Right lobe of liver (tissue), 6 donors: Measurements from ENCODE around the gene NR1I2. TPM values are rescaled to one million over a fixed set of nuclear protein-coding genes. Genes with fewer than 3 reads are reported as not detected.

Experiments used
- ATAC-seq, 4 donors: fragments of 200-7000 bp; cut with Tn5 transposase; one replicate each; pipeline ENCODE4 v1.9.1; 2020; ENCODE audit warnings: mild to moderate bottlenecking in 4 of 4, moderate library complexity in 4 of 4
- DNase-seq, 3 donors: peaks; one replicate each; pipeline ENCODE4 v3.0.0-alpha.2; 2020
- H3K27ac ChIP-seq, 3 donors: fragments of 200-600 bp; one replicate each; pipeline ENCODE4 v1.8.0; 2022
- H3K27me3 ChIP-seq, 2 donors: fragments of 200-600 bp; one replicate each; pipeline ENCODE4 v1.8.0; 2022
- H3K36me3 ChIP-seq, 4 donors: fragments of 200-600 bp; sonication (generic) in 1 of 4; one replicate each; pipeline versions ENCODE4 v1.5.1 to v1.8.0; 2017 to 2022; ENCODE audit warnings: control low read depth in 1 of 4
- H3K4me1 ChIP-seq, 4 donors: fragments of 200-600 bp; sonication (generic) in 1 of 4; one replicate each; pipeline versions ENCODE4 v1.5.1 to v1.8.0; 2017 to 2022; ENCODE audit warnings: control low read depth in 1 of 4
- H3K4me3 ChIP-seq, 3 donors: fragments of 200-600 bp; one replicate each; pipeline ENCODE4 v1.8.0; 2022
- H3K9me3 ChIP-seq, 4 donors: fragments of 200-600 bp; sonication (generic) in 1 of 4; one replicate each; pipeline versions ENCODE4 v1.5.1 to v1.8.0; 2017 to 2022; ENCODE audit warnings: control low read depth in 1 of 4
- CTCF ChIP-seq, 4 donors: fragments of 200-600 bp in 3 of 4; fragments of 450-650 bp in 1 of 4; IDR thresholded peaks; one replicate each; pipeline versions ENCODE4 v1.5.1 to v1.8.0; 2016 to 2022; ENCODE audit warnings: antibody characterized with exemption in 4 of 4, mild to moderate bottlenecking in 2 of 4
- POLR2A ChIP-seq: fragments of 450-650 bp; IDR thresholded peaks from one replicate; pipeline ENCODE4 v1.6.1; 2017; ENCODE audit warnings: antibody characterized with exemption, mild to moderate bottlenecking
- WGBS: methylation state at CpG from one replicate; pipeline ENCODE4 v1.1.6; 2018; ENCODE audit warnings: low coverage, low lambda C conversion rate; ENCODE audit not compliant: insufficient coverage; ENCODE audit errors: missing lambda C conversion rate; 5-methylcytosine and 5-hydroxymethylcytosine counted together
- intact Hi-C, 2 donors: fragments of 100-400 bp; cut with DNase I; formaldehyde crosslinking; loops; one replicate each; pipeline versions ENCODE4 v1.11.2 to v1.14.1; 2022
- total RNA-seq, 6 experiments: library from RNA; depleted of rRNA in 2 of 6; stranded (reverse); fragments of >200 nt in 2 of 6; fragmentation: NEBNext Ultra II Directional in 3 of 6; extraction: Animal tissue kit (Norgen Biotek cat#: 25700) in 3 of 6; gene quantifications; one replicate each; pipeline versions ENCODE4 v1.1.0 to v1.2.4, GENCODE V29; 2016 to 2023
- donor health status: DM: no; HTN: yes; CAD: no.
- donor health status: DM: no; HTN: no; CAD: no.
- donor health status: DM: no; HTN: no; CAD: no.
- donor health status: DM: no; HTN: yes; CAD: no.
- donor health status: DM: no; HTN: yes; CAD: no.

NR1I2 gene
- total RNA-seq, 6 experiments from 2014 or later: 24.9 to 188 (median 91.4) TPM

GRCh38 chr3:119808244-119808643, 26.3 kb downstream of the NR1I2 start:
- DNase-seq: no peak

GRCh38 chr3:119808843-119809242, 26.9 kb downstream of the NR1I2 start:
- DNase-seq: peak in 1 of 3 donors; percentile 41
- H3K36me3 ChIP-seq: peaks cover 0 to 55% (median 17%) of the 10 kb centered on the region in 4 donors

More at GRCh38 chr3:119808244-119808643, 26.3 kb downstream of the NR1I2 start:
- H3K4me1 ChIP-seq: no peaks in the 10 kb centered on the region
- no peak overlapping the region for H3K4me3 ChIP-seq
- no peaks in the 10 kb centered on the region for H3K27me3 ChIP-seq
- H3K9me3 ChIP-seq: no peaks in the 10 kb centered on the region
- intact Hi-C loops: no loop called here
- ATAC-seq: no peak
- H3K36me3 ChIP-seq: peaks cover 0 to 53% (median 17%) of the 10 kb centered on the region in 4 donors
- H3K27ac ChIP-seq: no peak overlapping the region
- TF ChIP-seq POLR2A: no peak
- TF ChIP-seq CTCF (IDR thresholded peaks at IDR 0.05): no peak
- WGBS: no CpG with 5 or more reads among the region's 4 CpGs

GRCh38 chr3:119809249-119810017, 27.5 kb downstream of the NR1I2 start:
- Histone ChIP-seq H3K4me3 (peak overlapping the region; percentile 12 to 40 (median 20)), H3K4me1 (no peaks in the 10 kb centered on the region), H3K27ac (no peak overlapping the region), H3K9me3 (no peaks in the 10 kb centered on the region), H3K27me3 (no peaks in the 10 kb centered on the region), H3K36me3 (peaks cover 0 to 56% (median 17%) of the 10 kb centered on the region in 4 donors)
- intact Hi-C loops: no loop called here
- ATAC-seq (peak in 2 of 4 donors; percentile 3 to 25), DNase-seq (peak in 1 of 3 donors; percentile 33)
- TF ChIP-seq POLR2A (no peak), CTCF (IDR thresholded peaks at IDR 0.05) (no peak)
- WGBS: 40% methylated on average over 1 of the region's 31 CpGs

More at GRCh38 chr3:119808843-119809242, 26.9 kb downstream of the NR1I2 start:
- 93% methylated on average over 3 of the region's 6 CpGs for WGBS
- Histone ChIP-seq H3K4me1 (no peaks in the 10 kb centered on the region), H3K27me3 (no peaks in the 10 kb centered on the region), H3K9me3 (no peaks in the 10 kb centered on the region), H3K4me3 (no peak overlapping the region), H3K27ac (no peak overlapping the region)
- no peak for ATAC-seq
- intact Hi-C loops: no loop called here
- TF ChIP-seq CTCF (IDR thresholded peaks at IDR 0.05) (no peak), POLR2A (no peak)

- H3K27ac ChIP-seq: no peak overlapping the region
- H3K4me1 ChIP-seq: no peaks in the 10 kb centered on the region
- intact Hi-C loops: no loop called here
- H3K9me3 ChIP-seq: no peaks in the 10 kb centered on the region
- peak overlapping the region; percentile 12 to 40 (median 20) for H3K4me3 ChIP-seq
- ATAC-seq: peak; percentile 18 to 39 (median 30)
- TF ChIP-seq POLR2A: no peak
- TF ChIP-seq CTCF (IDR thresholded peaks at IDR 0.05): no peak
- peaks cover 0 to 59% (median 17%) of the 10 kb centered on the region in 4 donors for H3K36me3 ChIP-seq
- WGBS: 60% methylated on average over 4 of the region's 33 CpGs
- H3K27me3 ChIP-seq: no peaks in the 10 kb centered on the region
- DNase-seq: peak in 1 of 3 donors; percentile 44
Measured at GRCh38 chr3:119810018-119810435, 28.1 kb downstream of the NR1I2 start.
